ENCODE measurements around the gene RALGAPA2.

The RALGAPA2 gene

DNA sequence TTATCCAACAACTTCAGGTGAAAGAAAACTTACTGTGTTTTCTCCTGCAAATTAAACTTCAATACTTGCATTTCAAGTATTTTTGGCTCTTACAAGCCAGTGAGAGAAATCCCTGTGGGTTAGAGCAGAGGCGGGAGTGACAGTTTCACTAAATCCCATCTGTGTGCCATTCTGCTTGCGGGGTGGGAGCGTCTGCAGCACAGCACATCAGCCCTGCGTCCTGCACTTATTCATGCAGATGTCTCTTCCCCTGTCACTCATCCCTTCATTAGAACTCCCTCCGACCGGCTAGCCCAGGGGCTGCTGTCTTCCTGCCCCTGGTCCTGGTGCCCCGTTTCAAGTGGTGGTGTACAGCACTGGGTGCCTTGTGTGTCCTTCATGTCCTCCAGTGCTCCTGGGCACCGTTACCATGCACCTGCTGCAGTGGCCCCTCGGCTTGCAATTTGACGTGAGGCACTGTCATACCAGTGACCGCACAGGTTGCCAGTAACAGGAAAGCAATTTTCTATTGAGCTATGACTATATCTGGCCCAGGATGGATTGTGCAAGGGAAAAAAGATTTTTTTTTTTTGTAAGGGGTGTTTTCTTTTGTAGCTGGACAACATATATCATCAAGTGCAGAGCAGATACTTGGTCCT lies 285.1 kb downstream of the RALGAPA2 start:
- Histone ChIP-seq H3K4me3 (ENCODE audit: low read length) (no peak overlapping the region), H4K20me1 (ENCODE audit: insufficient read depth, low read length) (0 out of 2 replicates have a peak, but pooled peaks cover 3% of the 10 kb centered on the region)

DNA sequence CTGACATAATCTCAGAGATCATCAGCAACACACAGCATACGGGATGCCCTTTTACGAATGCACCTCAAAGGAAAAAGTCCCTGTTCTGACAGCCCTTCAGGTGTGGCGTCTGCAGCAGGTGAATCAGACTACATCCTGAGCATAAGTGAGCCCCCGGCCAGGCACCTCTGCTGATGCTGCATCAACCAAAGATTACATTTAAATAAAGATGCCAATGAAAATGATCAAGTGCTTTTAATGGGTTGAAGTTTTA lies 285.9 kb downstream of the RALGAPA2 start:
- H3K79me2 ChIP-seq (ENCODE audit: low read length) = no peaks in the 10 kb centered on the region
- no peaks in the 10 kb centered on the region; the same call in 1 of the 2 replicates for H3K4me1 ChIP-seq (ENCODE audit: low read length)
- no peak overlapping the region for H3K4me2 ChIP-seq (ENCODE audit: low read length)
- no peaks in the 10 kb centered on the region for H4K20me1 ChIP-seq (ENCODE audit: insufficient read depth, low read length)
- no peak overlapping the region for H3K4me3 ChIP-seq (ENCODE audit: low read length)
- H2AFZ ChIP-seq (ENCODE audit: low read depth, low read length) = no peak overlapping the region
- no peaks in the 10 kb centered on the region for H3K36me3 ChIP-seq (replicated peaks; ENCODE audit: low read depth, low read length)
- no peak overlapping the region for H3K9ac ChIP-seq (ENCODE audit: low read length)
- no peak for TF ChIP-seq CTCF (IDR thresholded peaks at IDR 0.05; ENCODE audit: low read depth, low read length)
- H3K9me3 ChIP-seq (ENCODE audit: insufficient read depth, low read length) = no peaks in the 10 kb centered on the region
- H3K27me3 ChIP-seq (ENCODE audit: low read depth, low read length) = no peaks in the 10 kb centered on the region
- no peak overlapping the region for H3K27ac ChIP-seq (ENCODE audit: low read length)

More for the DNA sequence above, 285.1 kb downstream of the RALGAPA2 start:
- no peak overlapping the region for H3K9ac ChIP-seq (ENCODE audit: low read length)
- H2AFZ ChIP-seq (ENCODE audit: low read depth, low read length) = no peak overlapping the region
- no peak for TF ChIP-seq CTCF (IDR thresholded peaks at IDR 0.05; ENCODE audit: low read depth, low read length)
- TF ChIP-seq EZH2phosphoT487 (IDR thresholded peaks at IDR 0.05; ENCODE audit: low read depth) = no peak
- H3K4me1 ChIP-seq (ENCODE audit: low read length) = no peaks in the 10 kb centered on the region; the same call in 1 of the 2 replicates
- H3K9me3 ChIP-seq (ENCODE audit: insufficient read depth, low read length) = no peaks in the 10 kb centered on the region
- no peak overlapping the region for H3K4me2 ChIP-seq (ENCODE audit: low read length)
- no peaks in the 10 kb centered on the region for H3K36me3 ChIP-seq (replicated peaks; ENCODE audit: low read depth, low read length)
- no peak overlapping the region for H3K27ac ChIP-seq (ENCODE audit: low read length)
- no peaks in the 10 kb centered on the region for H3K79me2 ChIP-seq (ENCODE audit: low read length)
- H3K27me3 ChIP-seq (ENCODE audit: low read depth, low read length) = no peaks in the 10 kb centered on the region

GRCh38 chr20:20425823-20426654 lies 286.4 kb downstream of the RALGAPA2 start:
- Histone ChIP-seq H4K20me1 (ENCODE audit: insufficient read depth, low read length) (no peaks in the 10 kb centered on the region), H3K4me2 (ENCODE audit: low read length) (no peak overlapping the region), H2AFZ (ENCODE audit: low read depth, low read length) (no peak overlapping the region), H3K27ac (ENCODE audit: low read length) (no peak overlapping the region), H3K9ac (ENCODE audit: low read length) (no peak overlapping the region), H3K36me3 (replicated peaks; ENCODE audit: low read depth, low read length) (no peaks in the 10 kb centered on the region), H3K27me3 (ENCODE audit: low read depth, low read length) (no peaks in the 10 kb centered on the region), H3K79me2 (ENCODE audit: low read length) (no peaks in the 10 kb centered on the region), H3K4me1 (ENCODE audit: low read length) (no peaks in the 10 kb centered on the region; the same call in 1 of the 2 replicates), H3K4me3 (ENCODE audit: low read length) (no peak overlapping the region), H3K9me3 (ENCODE audit: insufficient read depth, low read length) (no peaks in the 10 kb centered on the region)
- TF ChIP-seq EZH2phosphoT487 (IDR thresholded peaks at IDR 0.05; ENCODE audit: low read depth) (no peak), CTCF (IDR thresholded peaks at IDR 0.05; ENCODE audit: low read depth, low read length) (no peak)

DNA sequence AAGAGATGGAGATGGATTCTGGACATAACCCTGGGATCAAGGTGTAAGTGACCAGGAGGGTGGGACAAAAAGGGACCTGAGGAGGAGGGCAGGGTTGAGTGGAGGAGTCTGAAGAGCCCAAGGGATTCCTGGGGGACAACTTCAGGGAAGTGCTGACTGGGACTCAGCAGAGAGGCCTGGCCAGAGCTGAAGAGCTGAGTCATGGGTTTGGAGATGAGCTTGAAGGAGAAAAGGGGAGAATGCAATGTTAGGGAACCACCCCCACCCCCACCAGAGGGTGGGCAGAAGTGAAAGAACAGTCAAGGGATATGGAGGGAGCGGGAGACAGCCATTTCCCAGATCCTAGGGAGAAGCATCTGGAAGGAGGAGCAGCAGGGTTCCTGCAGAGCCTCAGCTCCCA lies 289.3 kb downstream of the RALGAPA2 start:
- Histone ChIP-seq H3K9me3 (ENCODE audit: insufficient read depth, low read length) (no peaks in the 10 kb centered on the region), H3K27ac (ENCODE audit: low read length) (no peak overlapping the region), H4K20me1 (ENCODE audit: insufficient read depth, low read length) (no peaks in the 10 kb centered on the region), H3K4me3 (ENCODE audit: low read length) (no peak overlapping the region), H3K4me1 (ENCODE audit: low read length) (no peaks in the 10 kb centered on the region; the same call in 1 of the 2 replicates), H3K4me2 (ENCODE audit: low read length) (no peak overlapping the region), H3K27me3 (ENCODE audit: low read depth, low read length) (no peaks in the 10 kb centered on the region), H3K36me3 (replicated peaks; ENCODE audit: low read depth, low read length) (no peaks in the 10 kb centered on the region), H2AFZ (ENCODE audit: low read depth, low read length) (no peak overlapping the region), H3K79me2 (ENCODE audit: low read length) (no peaks in the 10 kb centered on the region), H3K9ac (ENCODE audit: low read length) (no peak overlapping the region)
- no peak for TF ChIP-seq EZH2phosphoT487 (IDR thresholded peaks at IDR 0.05; ENCODE audit: low read depth)
- no peak for TF ChIP-seq CTCF (IDR thresholded peaks at IDR 0.05; ENCODE audit: low read depth, low read length)

All from OCI-LY3 (cell line).